Measurements from ENCODE around the gene PLBD2. TPM values are rescaled to one million over a fixed set of nuclear protein-coding genes. Genes with fewer than 3 reads are reported as not detected.

The PLBD2 gene
- total RNA-seq, 1 experiment from 2014 or later, result 30.7 TPM

GRCh38 chr12:113385282-113385882 is 27.0 kb downstream of the PLBD2 start:
- TF ChIP-seq CTCF (conservative IDR thresholded peaks at IDR 0.05) (no peak), EZH2 (IDR thresholded peaks at IDR 0.05; ENCODE audit: low read depth) (no peak)
- no peak overlapping the region for H3K27ac ChIP-seq
- no peak for DNase-seq
- no peaks in the 10 kb centered on the region for H3K9me3 ChIP-seq (ENCODE audit: insufficient read depth, low read depth)
- H3F3A ChIP-seq (ENCODE audit: insufficient read depth, low read depth), result no peaks in the 10 kb centered on the region
- H3K27me3 ChIP-seq (ENCODE audit: insufficient read depth, low read depth), result no peaks in the 10 kb centered on the region
- CTCF ChIA-PET, result interaction anchor here (0.6 kb wide), 1 partner anchor 344 kb away, joined by 4 read pairs; no protein-coding TSS in a partner anchor
- no peaks in the 10 kb centered on the region for H4K20me1 ChIP-seq (ENCODE audit: insufficient read depth)
- H2AFZ ChIP-seq, result no peak overlapping the region
- POLR2A ChIA-PET (ENCODE audit: unreplicated experiment), result no interaction called here
- intact Hi-C loops (cut with micrococcal nuclease; ENCODE audit: unreplicated experiment), result no loop called here
- no peaks in the 10 kb centered on the region for H3K4me1 ChIP-seq (replicated peaks; ENCODE audit: insufficient read depth)
- no peaks in the 10 kb centered on the region for H3K79me2 ChIP-seq (ENCODE audit: low read depth)
- H3K9me2 ChIP-seq (ENCODE audit: insufficient read depth), result no peaks in the 10 kb centered on the region
- no peak overlapping the region for H3K4me2 ChIP-seq
- H3K36me3 ChIP-seq (ENCODE audit: low read depth), result no peaks in the 10 kb centered on the region
- BruUV-seq (replicated peaks), result no TSS peak
- H3K4me3 ChIP-seq, result no peak overlapping the region

- intact Hi-C loops (cut with micrococcal nuclease; ENCODE audit: unreplicated experiment), result no loop called here
Measured at GRCh38 chr12:113386866-113387566, 28.6 kb downstream of the PLBD2 start.

GRCh38 chr12:113387631-113388030 is 29.2 kb downstream of the PLBD2 start:
- TF ChIP-seq EZH2 (IDR thresholded peaks at IDR 0.05; ENCODE audit: low read depth), result no peak
- TF ChIP-seq CTCF (conservative IDR thresholded peaks at IDR 0.05), result no peak
- no peaks in the 10 kb centered on the region for H3K4me1 ChIP-seq (replicated peaks; ENCODE audit: insufficient read depth)
- no peak overlapping the region for H2AFZ ChIP-seq
- H3K9me2 ChIP-seq (ENCODE audit: insufficient read depth), result no peaks in the 10 kb centered on the region
- no TSS peak for BruUV-seq (replicated peaks)
- H3K4me2 ChIP-seq, result no peak overlapping the region
- POLR2A ChIA-PET (ENCODE audit: unreplicated experiment), result no interaction called here
- no peak for DNase-seq
- CTCF ChIA-PET, result interaction anchor here (0.6 kb wide), 1 partner anchor 79 kb away, joined by 4 read pairs; no protein-coding TSS in a partner anchor
- intact Hi-C loops (cut with micrococcal nuclease; ENCODE audit: unreplicated experiment), result no loop called here
- H3K27me3 ChIP-seq (ENCODE audit: insufficient read depth, low read depth), result no peaks in the 10 kb centered on the region
- H3K79me2 ChIP-seq (ENCODE audit: low read depth), result no peaks in the 10 kb centered on the region
- H4K20me1 ChIP-seq (ENCODE audit: insufficient read depth), result no peaks in the 10 kb centered on the region
- no peak overlapping the region for H3K4me3 ChIP-seq
- H3K27ac ChIP-seq, result no peak overlapping the region
- H3K36me3 ChIP-seq (ENCODE audit: low read depth), result no peaks in the 10 kb centered on the region
- H3K9me3 ChIP-seq (ENCODE audit: insufficient read depth, low read depth), result no peaks in the 10 kb centered on the region
- H3F3A ChIP-seq (ENCODE audit: insufficient read depth, low read depth), result no peaks in the 10 kb centered on the region

More at GRCh38 chr12:113386866-113387566, 28.6 kb downstream of the PLBD2 start:
- Histone ChIP-seq H4K20me1 (ENCODE audit: insufficient read depth) (no peaks in the 10 kb centered on the region), H3K79me2 (ENCODE audit: low read depth) (no peaks in the 10 kb centered on the region), H3F3A (ENCODE audit: insufficient read depth, low read depth) (no peaks in the 10 kb centered on the region), H3K9me2 (ENCODE audit: insufficient read depth) (no peaks in the 10 kb centered on the region), H3K27me3 (ENCODE audit: insufficient read depth, low read depth) (no peaks in the 10 kb centered on the region), H3K4me1 (replicated peaks; ENCODE audit: insufficient read depth) (no peaks in the 10 kb centered on the region), H3K4me3 (no peak overlapping the region), H3K4me2 (no peak overlapping the region), H3K36me3 (ENCODE audit: low read depth) (no peaks in the 10 kb centered on the region), H2AFZ (no peak overlapping the region), H3K27ac (no peak overlapping the region), H3K9me3 (ENCODE audit: insufficient read depth, low read depth) (no peaks in the 10 kb centered on the region)
- CTCF ChIA-PET, result interaction anchor here (0.6 kb wide), 1 partner anchor 80 kb away, joined by 4 read pairs; no protein-coding TSS in a partner anchor
- POLR2A ChIA-PET (ENCODE audit: unreplicated experiment), result no interaction called here
- no peak for DNase-seq
- TF ChIP-seq CTCF (conservative IDR thresholded peaks at IDR 0.05) (no peak), EZH2 (IDR thresholded peaks at IDR 0.05; ENCODE audit: low read depth) (no peak)
- BruUV-seq (replicated peaks), result no TSS peak

Measured in PC-9 (cell line).